Activated CD4-positive, alpha-beta T cell treated with anti-CD3 and anti-CD28 coated beads, Interleukin-2, amount 10 ng/mL, durations not matched to agents 24 days and 14 days (primary cell): ENCODE results near the gene MAS1L. TPM values are rescaled to one million over a fixed set of nuclear protein-coding genes. Genes with fewer than 3 reads are reported as not detected.

Experiments used
- DNase-seq: peaks from one replicate; pipeline ENCODE4 v3.0.0; 2022
- H3K27ac Mint-ChIP-seq: one replicate; pipeline ENCODE4 v1.8.0; 2022; ENCODE audit warnings: mild to moderate bottlenecking, mixed read lengths
- H3K27me3 Mint-ChIP-seq: one replicate; pipeline ENCODE4 v1.8.0; 2022; ENCODE audit warnings: mixed read lengths
- H3K36me3 Mint-ChIP-seq: one replicate; pipeline ENCODE4 v1.8.0; 2022; ENCODE audit warnings: low read depth, mild to moderate bottlenecking, mixed read lengths
- H3K4me1 Mint-ChIP-seq: one replicate; pipeline ENCODE4 v1.8.0; 2021; ENCODE audit warnings: mixed read lengths
- H3K4me3 Mint-ChIP-seq: one replicate; pipeline ENCODE4 v1.8.0; 2022; ENCODE audit warnings: mild to moderate bottlenecking, moderate library complexity, mixed read lengths
- H3K9me3 Mint-ChIP-seq: one replicate; pipeline ENCODE4 v1.8.0; 2021; ENCODE audit warnings: mixed read lengths
- intact Hi-C: fragments of 100-400 bp; cut with micrococcal nuclease; formaldehyde crosslinking; loops from one replicate; pipeline ENCODE4 v1.15.1; 2023
- total RNA-seq: library from RNA; stranded (reverse); gene quantifications from 2 replicates; pipeline ENCODE4 v1.2.3, GENCODE V29; 2022

MAS1L gene
- total RNA-seq, 1 donor from 2014 or later, result not detected

- peaks cover 4% of the 10 kb centered on the region for H3K4me1 Mint-ChIP-seq
- no peak overlapping the region for H3K27ac Mint-ChIP-seq
- peaks cover 30% of the 10 kb centered on the region for H3K27me3 Mint-ChIP-seq
- no peaks in the 10 kb centered on the region for H3K36me3 Mint-ChIP-seq
- no peak overlapping the region for H3K4me3 Mint-ChIP-seq
- no peak for DNase-seq
- H3K9me3 Mint-ChIP-seq, result no peaks in the 10 kb centered on the region
- intact Hi-C loops, result no loop called here
Observed at GRCh38 chr6:29521006-29521680, 33.4 kb upstream of the MAS1L start.

GRCh38 chr6:29520232-29520631 is 32.5 kb upstream of the MAS1L start:
- Mint-ChIP-seq H3K27ac (no peak overlapping the region), H3K4me3 (no peak overlapping the region), H3K4me1 (peaks cover 9% of the 10 kb centered on the region), H3K27me3 (peaks cover 23% of the 10 kb centered on the region), H3K9me3 (no peaks in the 10 kb centered on the region), H3K36me3 (no peaks in the 10 kb centered on the region)
- intact Hi-C loops, result no loop called here
- no peak for DNase-seq

- no peak overlapping the region for H3K4me3 Mint-ChIP-seq
- no peaks in the 10 kb centered on the region for H3K36me3 Mint-ChIP-seq
- intact Hi-C loops, result no loop called here
- peaks cover 24% of the 10 kb centered on the region for H3K27me3 Mint-ChIP-seq
- H3K4me1 Mint-ChIP-seq, result peaks cover 11% of the 10 kb centered on the region
- peaks cover 6% of the 10 kb centered on the region for H3K9me3 Mint-ChIP-seq
- no peak for DNase-seq
- no peak overlapping the region for H3K27ac Mint-ChIP-seq
Observed at GRCh38 chr6:29519291-29520010, 31.7 kb upstream of the MAS1L start.

GRCh38 chr6:29517728-29518440 is 30.1 kb upstream of the MAS1L start:
- Mint-ChIP-seq H3K4me1 (peaks cover 11% of the 10 kb centered on the region), H3K27ac (no peak overlapping the region), H3K9me3 (peaks cover 6% of the 10 kb centered on the region), H3K27me3 (peaks cover 22% of the 10 kb centered on the region), H3K4me3 (no peak overlapping the region), H3K36me3 (no peaks in the 10 kb centered on the region)
- intact Hi-C loops, result no loop called here
- DNase-seq, result no peak

DNA sequence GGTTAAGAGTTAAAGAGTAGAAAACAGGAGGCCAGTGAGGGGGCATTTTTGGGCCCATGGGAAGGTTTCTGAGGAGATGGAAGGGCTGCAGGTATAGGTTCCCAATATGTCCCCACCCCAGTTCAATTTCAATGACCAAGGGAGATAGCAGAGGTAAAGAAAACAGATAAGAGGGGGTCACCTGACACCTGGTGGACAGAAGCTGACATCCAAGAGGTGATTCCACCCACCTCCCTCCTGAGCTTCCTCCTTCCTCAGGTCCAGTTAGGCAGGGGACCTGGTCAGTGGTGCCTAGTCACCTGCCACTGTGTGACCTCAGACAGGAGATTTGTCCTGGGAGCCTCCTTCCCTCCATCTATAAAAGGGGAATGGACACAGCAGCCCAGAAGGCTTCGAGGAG is 29.5 kb upstream of the MAS1L start:
- H3K36me3 Mint-ChIP-seq, result no peaks in the 10 kb centered on the region
- H3K4me3 Mint-ChIP-seq, result no peak overlapping the region
- peaks cover 6% of the 10 kb centered on the region for H3K9me3 Mint-ChIP-seq
- intact Hi-C loops, result no loop called here
- no peak for DNase-seq
- H3K27me3 Mint-ChIP-seq, result peaks cover 21% of the 10 kb centered on the region
- H3K4me1 Mint-ChIP-seq, result peaks cover 11% of the 10 kb centered on the region
- H3K27ac Mint-ChIP-seq, result no peak overlapping the region

GRCh38 chr6:29516108-29516507 is 28.4 kb upstream of the MAS1L start:
- peak; percentile 65 for DNase-seq
- H3K27ac Mint-ChIP-seq, result no peak overlapping the region
- H3K36me3 Mint-ChIP-seq, result no peaks in the 10 kb centered on the region
- peaks cover 11% of the 10 kb centered on the region for H3K4me1 Mint-ChIP-seq
- intact Hi-C loops, result no loop called here
- peaks cover 6% of the 10 kb centered on the region for H3K9me3 Mint-ChIP-seq
- H3K27me3 Mint-ChIP-seq, result peaks cover 20% of the 10 kb centered on the region
- H3K4me3 Mint-ChIP-seq, result no peak overlapping the region

DNA sequence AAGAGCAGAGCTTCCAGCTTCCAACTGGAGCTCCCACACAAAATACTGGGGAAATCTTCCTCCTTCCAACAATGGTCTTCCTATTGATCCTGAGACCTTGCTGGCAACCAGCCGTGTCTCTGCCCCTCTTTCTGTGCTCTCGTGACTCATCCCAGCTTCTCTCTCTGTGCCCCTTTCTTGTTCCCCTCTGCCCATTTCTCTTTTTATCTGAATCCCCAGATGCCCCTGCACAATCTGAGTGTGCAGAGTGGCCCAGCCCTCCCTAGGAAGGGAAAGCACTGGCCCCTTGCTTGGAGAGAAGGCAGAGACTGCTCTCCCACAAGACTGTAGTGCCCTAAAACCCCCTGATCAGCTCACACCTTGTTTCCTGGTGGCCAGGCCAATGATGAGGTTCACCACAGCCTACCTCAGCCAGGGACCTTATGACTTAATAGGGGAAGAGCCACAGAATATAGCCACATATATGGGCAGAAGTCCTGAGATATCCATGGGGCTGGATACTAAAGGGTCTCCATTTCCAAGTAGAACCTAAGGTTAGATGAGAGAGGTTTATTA is 23.1 kb upstream of the MAS1L start:
- intact Hi-C loops, result no loop called here
- peaks cover 21% of the 10 kb centered on the region for H3K27me3 Mint-ChIP-seq
- no peaks in the 10 kb centered on the region for H3K36me3 Mint-ChIP-seq
- H3K9me3 Mint-ChIP-seq, result peaks cover 6% of the 10 kb centered on the region
- no peak for DNase-seq
- H3K27ac Mint-ChIP-seq, result no peak overlapping the region
- peaks cover 4% of the 10 kb centered on the region for H3K4me1 Mint-ChIP-seq
- H3K4me3 Mint-ChIP-seq, result no peak overlapping the region

DNA sequence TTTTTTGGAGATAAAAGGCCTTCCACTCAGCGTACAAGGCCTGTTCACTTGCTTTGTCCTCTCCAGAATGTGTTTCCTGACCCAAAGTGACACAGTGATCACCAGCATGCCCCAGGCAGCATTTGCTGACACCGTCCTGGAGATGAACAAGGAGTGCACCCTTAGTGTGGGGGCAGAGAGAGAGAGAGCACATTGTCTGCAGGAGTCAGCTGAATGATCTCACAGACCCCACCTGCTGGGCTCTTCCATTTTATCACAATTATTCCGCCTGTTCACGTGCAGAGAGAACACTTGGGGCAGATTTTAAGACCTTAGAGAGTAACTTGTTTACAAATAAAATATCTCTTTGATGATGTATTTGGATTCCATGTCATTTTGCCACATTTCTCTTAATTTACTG is 22.4 kb upstream of the MAS1L start:
- Mint-ChIP-seq H3K27ac (no peak overlapping the region), H3K9me3 (peaks cover 6% of the 10 kb centered on the region), H3K4me3 (no peak overlapping the region), H3K27me3 (peaks cover 21% of the 10 kb centered on the region), H3K36me3 (no peaks in the 10 kb centered on the region), H3K4me1 (peaks cover 3% of the 10 kb centered on the region)
- intact Hi-C loops, result no loop called here
- DNase-seq, result no peak

GRCh38 chr6:29509711-29510110 is 22.0 kb upstream of the MAS1L start:
- DNase-seq, result no peak
- Mint-ChIP-seq H3K36me3 (no peaks in the 10 kb centered on the region), H3K4me1 (no peaks in the 10 kb centered on the region), H3K9me3 (peaks cover 2% of the 10 kb centered on the region), H3K27ac (no peak overlapping the region), H3K27me3 (peaks cover 17% of the 10 kb centered on the region), H3K4me3 (no peak overlapping the region)
- intact Hi-C loops, result no loop called here

DNA sequence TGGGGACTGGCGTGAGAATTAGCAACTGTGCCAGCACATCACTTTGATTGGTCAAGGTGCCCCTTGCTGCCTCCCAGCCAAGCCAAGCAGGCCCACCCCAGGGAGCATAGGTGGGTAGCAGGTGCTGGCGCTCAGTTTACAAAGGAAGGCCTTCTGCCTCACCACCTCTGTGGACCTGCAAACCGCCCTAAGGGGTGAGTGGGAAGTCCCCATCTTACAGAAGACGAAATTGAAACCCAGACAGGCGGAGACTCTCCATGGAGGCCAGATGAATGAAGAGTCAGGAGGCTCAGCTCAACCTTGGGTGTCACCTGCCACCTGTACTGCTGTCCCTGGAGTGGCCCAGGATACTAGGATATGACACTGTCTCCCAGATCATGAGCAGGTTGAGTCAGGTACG is 21.5 kb upstream of the MAS1L start:
- no peaks in the 10 kb centered on the region for H3K4me1 Mint-ChIP-seq
- H3K9me3 Mint-ChIP-seq, result no peaks in the 10 kb centered on the region
- no peak overlapping the region for H3K27ac Mint-ChIP-seq
- intact Hi-C loops, result no loop called here
- H3K27me3 Mint-ChIP-seq, result peaks cover 13% of the 10 kb centered on the region
- no peaks in the 10 kb centered on the region for H3K36me3 Mint-ChIP-seq
- DNase-seq, result no peak
- H3K4me3 Mint-ChIP-seq, result no peak overlapping the region

- no peaks in the 10 kb centered on the region for H3K4me1 Mint-ChIP-seq
- H3K36me3 Mint-ChIP-seq, result no peaks in the 10 kb centered on the region
- H3K9me3 Mint-ChIP-seq, result no peaks in the 10 kb centered on the region
Observed at GRCh38 chr6:29507319-29507718, 19.6 kb upstream of the MAS1L start.

DNA sequence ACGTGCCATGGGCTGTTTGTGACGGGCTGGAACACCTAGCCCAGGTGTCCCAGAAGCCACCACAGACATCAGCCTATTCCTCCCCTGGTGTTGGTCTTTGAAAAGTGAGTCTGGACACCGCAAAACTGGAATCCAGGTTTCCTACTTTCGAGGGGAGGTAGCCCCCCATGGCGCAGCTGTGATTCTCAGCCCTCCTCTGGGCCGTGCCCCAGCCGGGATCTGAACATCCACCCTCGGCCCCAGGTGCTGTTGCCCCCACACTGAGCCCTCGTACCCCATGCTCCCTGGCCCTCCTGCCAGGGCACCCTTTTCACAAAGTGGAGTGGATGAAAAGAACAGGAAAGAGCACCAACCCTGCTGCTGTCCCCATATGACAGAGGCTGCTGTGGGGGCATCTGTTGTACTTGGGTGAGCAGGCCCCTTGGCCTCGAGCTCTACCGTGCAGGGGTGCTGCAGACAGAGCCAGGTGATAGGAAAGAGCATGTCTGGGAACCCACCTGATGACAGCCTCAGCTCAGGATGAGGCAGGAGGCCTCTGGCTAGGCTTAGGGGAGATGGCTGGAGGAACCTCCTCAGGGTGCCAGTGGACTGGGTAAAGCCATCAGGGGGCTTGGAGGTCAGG is 18.8 kb upstream of the MAS1L start:
- intact Hi-C loops, result no loop called here
- no peaks in the 10 kb centered on the region for H3K4me1 Mint-ChIP-seq

More at GRCh38 chr6:29507319-29507718, 19.6 kb upstream of the MAS1L start:
- intact Hi-C loops, result no loop called here
- no peak overlapping the region for H3K4me3 Mint-ChIP-seq
- H3K27me3 Mint-ChIP-seq, result peaks cover 12% of the 10 kb centered on the region
- DNase-seq, result no peak
- H3K27ac Mint-ChIP-seq, result no peak overlapping the region

GRCh38 chr6:29505808-29506207 is 18.1 kb upstream of the MAS1L start:
- Mint-ChIP-seq H3K27me3 (peaks cover 9% of the 10 kb centered on the region), H3K27ac (no peak overlapping the region), H3K36me3 (no peaks in the 10 kb centered on the region), H3K9me3 (no peaks in the 10 kb centered on the region), H3K4me1 (no peaks in the 10 kb centered on the region), H3K4me3 (no peak overlapping the region)
- no peak for DNase-seq
- intact Hi-C loops, result no loop called here

More for the DNA sequence above, 18.8 kb upstream of the MAS1L start:
- no peak for DNase-seq
- no peaks in the 10 kb centered on the region for H3K9me3 Mint-ChIP-seq
- peaks cover 11% of the 10 kb centered on the region for H3K27me3 Mint-ChIP-seq
- no peaks in the 10 kb centered on the region for H3K36me3 Mint-ChIP-seq
- H3K4me3 Mint-ChIP-seq, result no peak overlapping the region
- no peak overlapping the region for H3K27ac Mint-ChIP-seq
